K562 (cell line): Measurements from ENCODE around the gene XRN2. TPM values are rescaled to one million over a fixed set of nuclear protein-coding genes. Genes with fewer than 3 reads are reported as not detected.

Source experiments
- ATAC-seq: fragments of 200-7000 bp; cut with Tn5 transposase; 3 replicates; pipeline ENCODE4 v1.9.1; 2020; ENCODE audit warnings: moderate library complexity
- BruUV-seq: library from RNA; stranded (reverse); fragments of 400-500 nt; replicated peaks from 2 replicates; lab custom pipeline; 2021; lab: Mats Ljungman, UMichigan
- CTCF ChIA-PET: fragments of 300-600 bp; formaldehyde crosslinking; extraction: SDS; loops from one replicate; lab custom pipeline; 2021; ENCODE audit warnings: low intra/inter-chr PET ratio; lab: Yijun Ruan, JAX
- POLR2A ChIA-PET: fragments of 300-600, 350-650 bp; sonication (Branson Sonifier 250); formaldehyde crosslinking; extraction: SDS; loops from one replicate; lab custom pipeline; 2021; ENCODE audit warnings: antibody characterized with exemption, inconsistent platforms; lab: Yijun Ruan, JAX
- DNase-seq, 4 experiments: peaks; one replicate each; pipeline versions ENCODE4 v3.0.0 to v3.0.0-alpha.2; 2011 to 2018; ENCODE audit warnings: low spot score in 3 of 4, mixed read lengths in 3 of 4; ENCODE audit errors: extremely low read depth in 1 of 4
- FAIRE-seq: peaks from 2 replicates; lab custom pipeline; 2011; peaks lifted over from hg19 to GRCh38; lab: Jason Lieb, UNC
- H2AFZ ChIP-seq: 2 replicates; pipeline ENCODE4 v1.6.0; 2011; ENCODE audit warnings: low read depth, low read length, control low read depth, inconsistent platforms
- H3K27ac ChIP-seq: fragments of 200-600 bp; 3 replicates; pipeline ENCODE4 v1.8.0; 2011; ENCODE audit warnings: low read depth, mild to moderate bottlenecking, control low read depth, inconsistent platforms, low read length, moderate library complexity, mixed read lengths; ENCODE audit errors: extremely low read depth
- H3K27me3 ChIP-seq, 2 experiments: fragments of 300-600 bp in 1 of 2; 2 replicates in 1 of 2; 3 replicates in 1 of 2; pipeline versions ENCODE4 v1.6.0 to v1.8.0; 2011; ENCODE audit warnings: inconsistent platforms in 2 of 2, low read length in 2 of 2, mild to moderate bottlenecking in 1 of 2, mixed read lengths in 1 of 2, moderate library complexity in 1 of 2; ENCODE audit not compliant: control insufficient read depth in 2 of 2, insufficient read depth in 2 of 2
- H3K36me3 ChIP-seq: fragments of 300-600 bp; 3 replicates; pipeline ENCODE4 v1.8.0; 2011; ENCODE audit warnings: mild to moderate bottlenecking, low read length, inconsistent platforms; ENCODE audit not compliant: control insufficient read depth, insufficient read depth
- H3K4me1 ChIP-seq, 2 experiments: fragments of 200-600 bp in 1 of 2; replicated peaks in 1 of 2; 2 replicates in 1 of 2; 3 replicates in 1 of 2; pipeline versions ENCODE4 v1.5.1 to v1.8.0; 2011; ENCODE audit warnings: inconsistent platforms in 2 of 2, low read length in 2 of 2, mild to moderate bottlenecking in 1 of 2, mixed read lengths in 1 of 2, moderate library complexity in 1 of 2; ENCODE audit not compliant: control insufficient read depth in 2 of 2, insufficient read depth in 2 of 2
- H3K4me2 ChIP-seq: 2 replicates; pipeline ENCODE4 v1.6.1; 2011; ENCODE audit warnings: low read length, control low read depth, inconsistent platforms, mixed read lengths; ENCODE audit not compliant: insufficient read depth
- H3K4me3 ChIP-seq: fragments of 200-600 bp; sonication (generic), shearing (Covaris generic); 2 replicates; pipeline ENCODE4 v1.5.1; 2016; ENCODE audit warnings: control low read depth, inconsistent platforms
- H3K79me2 ChIP-seq: fragments of 200-600 bp; 3 replicates; pipeline ENCODE4 v1.8.0; 2011; ENCODE audit warnings: low read length, inconsistent platforms; ENCODE audit not compliant: control insufficient read depth, insufficient read depth
- H3K9ac ChIP-seq, 2 experiments: 2 replicates each; pipeline versions ENCODE4 v1.6.0 to v1.6.1; 2011; ENCODE audit warnings: low read depth in 2 of 2, low read length in 2 of 2, control low read depth in 1 of 2, inconsistent platforms in 1 of 2, mild to moderate bottlenecking in 1 of 2, mixed read lengths in 1 of 2; ENCODE audit not compliant: insufficient read depth in 1 of 2
- H3K9me1 ChIP-seq: one replicate; pipeline ENCODE4 v1.6.0; 2011; ENCODE audit warnings: inconsistent platforms, mild to moderate bottlenecking, low read length, moderate library complexity; ENCODE audit not compliant: control insufficient read depth, insufficient read depth
- H3K9me3 ChIP-seq: replicated peaks from 2 replicates; pipeline ENCODE4 v1.5.1; 2011; ENCODE audit warnings: low read depth, low read length, inconsistent platforms; ENCODE audit not compliant: control insufficient read depth, insufficient read depth
- H4K20me1 ChIP-seq: replicated peaks from 2 replicates; pipeline ENCODE4 v1.6.1; 2011; ENCODE audit warnings: low read length, inconsistent platforms, mixed read lengths; ENCODE audit not compliant: control insufficient read depth, insufficient read depth
- CTBP1 ChIP-seq: fragments of 450-650 bp; IDR thresholded peaks from 2 replicates; pipeline ENCODE4 v1.6.1; 2016; ENCODE audit warnings: borderline replicate concordance
- HMGXB4 ChIP-seq: sonication (generic); formaldehyde crosslinking; IDR thresholded peaks from 2 replicates; pipeline ENCODE4 v1.8.1; 2023; ENCODE audit warnings: mild to moderate bottlenecking, missing genetic modification reagents
- KLF1 ChIP-seq: fragments of 450-650 bp; IDR thresholded peaks from 2 replicates; pipeline ENCODE4 v1.6.1; 2016; ENCODE audit warnings: missing genetic modification characterization, missing compliant biosample characterization
- POLR2H ChIP-seq: IDR thresholded peaks from 2 replicates; pipeline ENCODE4 v1.6.1; 2016; ENCODE audit warnings: missing genetic modification characterization, low read depth, mild to moderate bottlenecking, control low read depth, missing compliant biosample characterization, moderate library complexity
- PREB ChIP-seq: sonication (generic); formaldehyde crosslinking; IDR thresholded peaks from 2 replicates; pipeline ENCODE4 v1.8.1; 2023; ENCODE audit warnings: mild to moderate bottlenecking, missing genetic modification reagents
- RHOXF2B ChIP-seq: fragments of 250-450 bp; sonication (Bioruptor Pico); conservative IDR thresholded peaks from 2 replicates; pipeline ENCODE4 v1.5.1; 2021
- SPI1 ChIP-seq: IDR thresholded peaks from 2 replicates; pipeline ENCODE4 v1.6.1; 2011; ENCODE audit warnings: low read depth, low read length, control low read depth, borderline replicate concordance
- TCF7 ChIP-seq: sonication (generic); IDR thresholded peaks from 2 replicates; pipeline ENCODE4 v1.6.1; 2016; ENCODE audit warnings: antibody characterized with exemption, borderline replicate concordance
- ZFP1 ChIP-seq: fragments of 450-650 bp; formaldehyde crosslinking; IDR thresholded peaks from 2 replicates; pipeline ENCODE4 v1.4.0; 2020; ENCODE audit warnings: mild to moderate bottlenecking, mixed read lengths
- ZFP30 ChIP-seq: fragments of 250-450 bp; sonication (Bioruptor Pico); IDR thresholded peaks from 2 replicates; pipeline ENCODE4 v1.8.0; 2022; ENCODE audit warnings: moderate library complexity, mild to moderate bottlenecking, inconsistent platforms, borderline replicate concordance
- ZNF124 ChIP-seq: sonication (generic); formaldehyde crosslinking; IDR thresholded peaks from 2 replicates; pipeline ENCODE4 v1.8.1; 2022; ENCODE audit warnings: missing genetic modification reagents
- ZNF311 ChIP-seq: fragments of 250-450 bp; sonication (Bioruptor Pico); IDR thresholded peaks from 2 replicates; pipeline ENCODE4 v1.4.0; 2020; ENCODE audit warnings: mild to moderate bottlenecking, moderate library complexity
- ZNF551 ChIP-seq: fragments of 250-450 bp; sonication (Bioruptor Pico); IDR thresholded peaks from 2 replicates; pipeline ENCODE4 v1.5.0; 2021; ENCODE audit warnings: mild to moderate bottlenecking, moderate library complexity
- ZNF717 ChIP-seq: fragments of 250-450 bp; sonication (Bioruptor Pico); IDR thresholded peaks from 2 replicates; pipeline ENCODE4 v1.5.0; 2021
- ZNF75A ChIP-seq: fragments of 450-650 bp; formaldehyde crosslinking; IDR thresholded peaks from 2 replicates; pipeline ENCODE4 v1.4.0; 2020; ENCODE audit warnings: mild to moderate bottlenecking
- WGBS: fragments of 100-300 bp; shearing (Covaris generic); methylation state at CpG from one replicate; pipeline ENCODE4 v1.1.6; 2016; ENCODE audit warnings: low coverage, mixed read lengths; ENCODE audit not compliant: insufficient coverage; ENCODE audit errors: missing lambda C conversion rate; 5-methylcytosine and 5-hydroxymethylcytosine counted together
- in situ Hi-C: fragments of 300-500 bp; cut with MboI; formaldehyde crosslinking; loops from 4 replicates; pipeline ENCODE4 v1.15.0; 2018; ENCODE audit warnings: inconsistent platforms, mixed read lengths
- intact Hi-C: fragments of 100-400 bp; cut with micrococcal nuclease; formaldehyde crosslinking; loops from 2 replicates; pipeline ENCODE4 v1.14.2; 2022
- polyA plus RNA-seq, 8 experiments: library from polyadenylated mRNA; depleted of rRNA in 4 of 8; stranded (reverse) in 5 of 8; unstranded in 3 of 8; fragments of >200 nt; fragmentation: Nextera tagmentation in 2 of 8; fragmentation: Illumina TruSeq in 1 of 8; extraction: Ambion mirVana in 2 of 8; extraction: Trizol in 1 of 8; gene quantifications; 2 replicates each; pipeline versions ENCODE4 v1.2.1 to v1.2.3, GENCODE V29; 2011 to 2014; ENCODE audit warnings: inconsistent platforms in 1 of 8, missing spikeins in 1 of 8
- total RNA-seq, 7 experiments: library from RNA; depleted of rRNA in 6 of 7; stranded (reverse); fragments of >200 nt in 6 of 7; fragmentation: Illumina TruSeq in 2 of 7; extraction: Trizol in 2 of 7; gene quantifications; 2 replicates each; pipeline versions ENCODE4 v1.2.1 to v1.2.3, GENCODE V29; 2011 to 2021; ENCODE audit warnings: low replicate concordance in 1 of 7

The XRN2 gene
- total and polyA plus RNA-seq, 9 of the 15 experiments (the other 6 are each of a cell fraction or from before 2014, with no cell fraction given), result 41.8 to 67.3 (median 51.4) TPM

GRCh38 chr20:21386111-21386510 is 83.0 kb downstream of the XRN2 start:
- Histone ChIP-seq H3K4me3 (no peak overlapping the region), H2AFZ (no peak overlapping the region), H3K4me2 (no peak overlapping the region), H3K27ac (no peak overlapping the region), H3K4me1 (no peaks in the 10 kb centered on the region), H3K9me3 (no peaks in the 10 kb centered on the region), H3K36me3 (peaks cover 63% of the 10 kb centered on the region), H3K9ac (no peak overlapping the region), H3K27me3 (no peaks in the 10 kb centered on the region), H3K9me1 (no peaks in the 10 kb centered on the region), H3K79me2 (no peaks in the 10 kb centered on the region), H4K20me1 (no peaks in the 10 kb centered on the region)
- TF ChIP-seq ZNF717 (CRISPR knock-in tag) (no peak), CTBP1 (no peak)
- ChIA-PET CTCF (no interaction called here), POLR2A (interaction anchor here (0.9 kb wide), 1 partner anchor 8 kb away, joined by 3 read pairs; no protein-coding TSS in a partner anchor)
- no peak for DNase-seq
- intact Hi-C loops (no loop called here), in situ Hi-C loops (no loop called here)
- WGBS, result 88% methylated on average over 5 of the region's 5 CpGs
- BruUV-seq, result no TSS peak
- ATAC-seq, result no peak
- FAIRE-seq, result no peak

GRCh38 chr20:21387528-21387927 is 84.4 kb downstream of the XRN2 start:
- ChIA-PET CTCF (no interaction called here), POLR2A (no interaction called here)
- H3K4me3 ChIP-seq, result no peak overlapping the region
- BruUV-seq, result no TSS peak
- H3K79me2 ChIP-seq, result no peaks in the 10 kb centered on the region
- H3K4me1 ChIP-seq, result peaks cover 0 to 3% of the 10 kb centered on the region in 2 experiments; a peak in 1 of 5 replicates
- in situ Hi-C loops (no loop called here), intact Hi-C loops (no loop called here)
- H4K20me1 ChIP-seq, result no peaks in the 10 kb centered on the region
- H3K9me3 ChIP-seq, result no peaks in the 10 kb centered on the region
- no peak for FAIRE-seq
- H3K27ac ChIP-seq, result no peak overlapping the region
- H3K36me3 ChIP-seq, result peaks cover 55% of the 10 kb centered on the region
- no peak overlapping the region for H2AFZ ChIP-seq
- H3K9me1 ChIP-seq, result no peaks in the 10 kb centered on the region
- H3K4me2 ChIP-seq, result no peak overlapping the region
- no peaks in the 10 kb centered on the region for H3K27me3 ChIP-seq
- no peak overlapping the region for H3K9ac ChIP-seq
- DNase-seq, result no peak
- no peak for ATAC-seq
- no peak for TF ChIP-seq ZFP1
- TF ChIP-seq PREB (CRISPR knock-in tag), result no peak
- TF ChIP-seq ZNF124 (CRISPR knock-in tag), result no peak
- no peak for TF ChIP-seq HMGXB4 (CRISPR knock-in tag)
- TF ChIP-seq SPI1, result no peak
- TF ChIP-seq RHOXF2B (CRISPR knock-in tag), result no peak
- TF ChIP-seq POLR2H (tag), result no peak
- no peak for TF ChIP-seq ZNF75A (CRISPR knock-in tag)
- TF ChIP-seq ZNF551 (CRISPR knock-in tag), result no peak
- TF ChIP-seq ZFP30 (CRISPR knock-in tag), result no peak
- no peak for TF ChIP-seq TCF7
- TF ChIP-seq ZNF311 (CRISPR knock-in tag), result no peak
- no peak for TF ChIP-seq KLF1
